IMR-90 (cell line): Measurements from ENCODE around the gene DACH1. TPM values are rescaled to one million over a fixed set of nuclear protein-coding genes. Genes with fewer than 3 reads are reported as not detected.

Experiments used
- ATAC-seq: fragments of 200-7000 bp; cut with Tn5 transposase; 2 replicates; pipeline ENCODE4 v1.9.1; 2020; ENCODE audit warnings: low read depth, mild to moderate bottlenecking, moderate library complexity
- BruUV-seq: library from RNA; stranded (reverse); fragments of 400-500 nt; replicated peaks from 2 replicates; lab custom pipeline; 2021; lab: Mats Ljungman, UMichigan
- CTCF ChIA-PET: fragments of 300-600 bp; formaldehyde crosslinking; extraction: SDS; loops from one replicate; lab custom pipeline; 2021; ENCODE audit warnings: antibody characterized with exemption; lab: Yijun Ruan, JAX
- POLR2A ChIA-PET: fragments of 300-600 bp; sonication (Branson Sonifier 250); formaldehyde crosslinking; loops from one replicate; lab custom pipeline; 2022; ENCODE audit warnings: antibody characterized with exemption; ENCODE audit not compliant: unreplicated experiment; lab: Charles Lee
- DNase-seq: peaks from one replicate; pipeline ENCODE4 v3.0.0; 2013
- H2AFZ ChIP-seq: replicated peaks from 2 replicates; pipeline ENCODE3; 2013; ENCODE audit warnings: low read length, mild to moderate bottlenecking; ENCODE audit not compliant: poor library complexity
- H2AK5ac ChIP-seq: 2 replicates; pipeline ENCODE4 v1.6.1; 2013; ENCODE audit warnings: low read depth, low read length, inconsistent platforms
- H2AK9ac ChIP-seq: replicated peaks from 2 replicates; pipeline ENCODE3; 2013; ENCODE audit warnings: mild to moderate bottlenecking, low read depth, low read length, moderate library complexity; ENCODE audit not compliant: poor library complexity
- H2BK120ac ChIP-seq: 2 replicates; pipeline ENCODE4 v1.6.1; 2013; ENCODE audit warnings: low read depth, low read length, inconsistent platforms
- H2BK15ac ChIP-seq: 3 replicates; pipeline ENCODE4 v1.6.1; 2013; ENCODE audit warnings: low read depth, low read length, inconsistent platforms
- H2BK20ac ChIP-seq: 2 replicates; pipeline ENCODE4 v1.6.1; 2013; ENCODE audit warnings: low read depth, mild to moderate bottlenecking, inconsistent platforms, low read length, moderate library complexity
- H2BK5ac ChIP-seq: 2 replicates; pipeline ENCODE4 v1.6.1; 2013; ENCODE audit warnings: mild to moderate bottlenecking, low read depth, low read length, inconsistent platforms; ENCODE audit not compliant: poor library complexity, severe bottlenecking
- H3K14ac ChIP-seq: replicated peaks from 2 replicates; pipeline ENCODE4 v1.6.1; 2013; ENCODE audit warnings: low read depth, low read length, inconsistent platforms
- H3K18ac ChIP-seq: 2 replicates; pipeline ENCODE4 v1.6.1; 2013; ENCODE audit warnings: low read depth, low read length, control low read depth
- H3K23ac ChIP-seq: 2 replicates; pipeline ENCODE4 v1.6.1; 2013; ENCODE audit warnings: low read depth, low read length, inconsistent platforms
- H3K27ac ChIP-seq: 2 replicates; pipeline ENCODE4 v1.5.1; 2013; ENCODE audit warnings: mild to moderate bottlenecking, control low read depth, low read length; ENCODE audit not compliant: insufficient read depth
- H3K27me3 ChIP-seq: 2 replicates; pipeline ENCODE4 v1.6.1; 2013; ENCODE audit warnings: low read length; ENCODE audit not compliant: control insufficient read depth, insufficient read depth
- H3K36me3 ChIP-seq: 2 replicates; pipeline ENCODE4 v1.6.1; 2013; ENCODE audit warnings: low read length, mixed read lengths; ENCODE audit not compliant: control insufficient read depth, insufficient read depth
- H3K4ac ChIP-seq: 2 replicates; pipeline ENCODE4 v1.6.1; 2013; ENCODE audit warnings: low read depth, low read length, inconsistent platforms
- H3K4me1 ChIP-seq: 2 replicates; pipeline ENCODE4 v1.6.1; 2013; ENCODE audit warnings: low read length, mixed read lengths; ENCODE audit not compliant: control insufficient read depth, insufficient read depth
- H3K4me2 ChIP-seq: 2 replicates; pipeline ENCODE4 v1.6.1; 2013; ENCODE audit warnings: low read depth, mild to moderate bottlenecking, control low read depth, low read length, moderate library complexity
- H3K4me3 ChIP-seq: 2 replicates; pipeline ENCODE4 v1.5.1; 2013; ENCODE audit warnings: low read depth, mild to moderate bottlenecking, control low read depth, low read length, moderate library complexity; ENCODE audit not compliant: insufficient read depth
- H3K56ac ChIP-seq: 2 replicates; pipeline ENCODE4 v1.6.1; 2013; ENCODE audit warnings: low read length, inconsistent platforms; ENCODE audit not compliant: insufficient read depth; ENCODE audit errors: extremely low read depth
- H3K79me1 ChIP-seq, 2 experiments: 2 replicates each; pipeline ENCODE4 v1.6.1; 2013; ENCODE audit warnings: low read length in 2 of 2, inconsistent platforms in 1 of 2, low read depth in 1 of 2
- H3K9ac ChIP-seq: 2 replicates; pipeline ENCODE4 v1.6.1; 2013; ENCODE audit warnings: low read depth, low read length, control low read depth
- H3K9me1 ChIP-seq: 2 replicates; pipeline ENCODE4 v1.6.1; 2013; ENCODE audit warnings: low read length, inconsistent platforms; ENCODE audit not compliant: insufficient read depth
- H3K9me3 ChIP-seq: 2 replicates; pipeline ENCODE4 v1.6.1; 2013; ENCODE audit warnings: low read length; ENCODE audit not compliant: control insufficient read depth, insufficient read depth
- H4K20me1 ChIP-seq: 2 replicates; pipeline ENCODE4 v1.6.1; 2013; ENCODE audit warnings: low read length, inconsistent platforms; ENCODE audit not compliant: insufficient read depth
- H4K5ac ChIP-seq: 2 replicates; pipeline ENCODE4 v1.6.1; 2013; ENCODE audit warnings: mild to moderate bottlenecking, low read depth, low read length, control low read depth
- H4K8ac ChIP-seq, 2 experiments: 2 replicates each; pipeline ENCODE4 v1.6.1; 2013; ENCODE audit warnings: low read depth in 2 of 2, low read length in 2 of 2, control low read depth in 1 of 2, inconsistent platforms in 1 of 2
- H4K91ac ChIP-seq: 2 replicates; pipeline ENCODE4 v1.6.1; 2013; ENCODE audit warnings: low read depth, low read length, inconsistent platforms; ENCODE audit not compliant: insufficient read depth
- BHLHE40 ChIP-seq: fragments of 150-350 bp; IDR thresholded peaks from 2 replicates; pipeline ENCODE4 v1.6.1; 2016; ENCODE audit warnings: mild to moderate bottlenecking, low read depth, low read length
- CEBPB ChIP-seq: IDR thresholded peaks from 2 replicates; pipeline ENCODE4 v1.6.1; 2012; ENCODE audit warnings: low read depth, low read length, improper control_type of control experiment
- CHD1 ChIP-seq: IDR thresholded peaks from 2 replicates; pipeline ENCODE4 v1.6.1; 2012; ENCODE audit warnings: low read depth, low read length, improper control_type of control experiment
- ELK1 ChIP-seq: fragments of 150-350 bp; IDR thresholded peaks from 2 replicates; pipeline ENCODE4 v1.6.1; 2016; ENCODE audit warnings: low read depth, mild to moderate bottlenecking, low read length, moderate library complexity, borderline replicate concordance
- FOS ChIP-seq: fragments of 150-350 bp; IDR thresholded peaks from 2 replicates; pipeline ENCODE4 v1.6.1; 2016; ENCODE audit warnings: low read depth, low read length
- MAFK ChIP-seq: IDR thresholded peaks from 2 replicates; pipeline ENCODE4 v1.6.1; 2012; ENCODE audit warnings: low read depth, low read length, improper control_type of control experiment
- MAZ ChIP-seq: IDR thresholded peaks from 2 replicates; pipeline ENCODE4 v1.6.1; 2012; ENCODE audit warnings: low read depth, mild to moderate bottlenecking, low read length, improper control_type of control experiment, moderate library complexity, borderline replicate concordance
- MXI1 ChIP-seq: IDR thresholded peaks from 2 replicates; pipeline ENCODE4 v1.6.1; 2012; ENCODE audit warnings: low read depth, mild to moderate bottlenecking, low read length, moderate library complexity, borderline replicate concordance
- NFE2L2 ChIP-seq: fragments of 150-350 bp; IDR thresholded peaks from 2 replicates; pipeline ENCODE4 v1.6.1; 2016; ENCODE audit warnings: low read depth, mild to moderate bottlenecking, low read length
- POLR2A ChIP-seq: IDR thresholded peaks from 2 replicates; pipeline ENCODE4 v1.6.1; 2012; ENCODE audit warnings: mild to moderate bottlenecking, low read depth, low read length
- RAD21 ChIP-seq: IDR thresholded peaks from 2 replicates; pipeline ENCODE4 v1.6.1; 2012; ENCODE audit warnings: low read length, improper control_type of control experiment
- RCOR1 ChIP-seq: IDR thresholded peaks from 2 replicates; pipeline ENCODE4 v1.6.1; 2012; ENCODE audit warnings: mild to moderate bottlenecking, low read length, improper control_type of control experiment; ENCODE audit not compliant: insufficient replicate concordance
- SMC3 ChIP-seq: fragments of 150-350 bp; IDR thresholded peaks from 2 replicates; pipeline ENCODE4 v1.6.1; 2016; ENCODE audit warnings: low read depth, mild to moderate bottlenecking, antibody characterized with exemption, low read length, moderate library complexity
- USF2 ChIP-seq: fragments of 150-350 bp; IDR thresholded peaks from 2 replicates; pipeline ENCODE4 v1.6.1; 2017; ENCODE audit warnings: mild to moderate bottlenecking, antibody characterized with exemption, low read length, low read depth
- WGBS, 2 experiments: methylation state at CpG; one replicate each; pipeline versions ENCODE4 v1.1.5 to v1.1.7; 2013; ENCODE audit warnings: missing lambda C conversion rate in 2 of 2; ENCODE audit not compliant: insufficient read length in 1 of 2; ENCODE audit errors: extremely low coverage in 2 of 2; 5-methylcytosine and 5-hydroxymethylcytosine counted together
- dilution Hi-C: fragments of 300-500 bp; cut with HindIII; formaldehyde crosslinking; loops from one replicate; pipeline ENCODE4 v1.14.3; 2018; ENCODE audit warnings: low sequenced_read_pairs; ENCODE audit not compliant: unreplicated experiment
- in situ Hi-C: fragments of 300-500 bp; cut with MboI; formaldehyde crosslinking; loops from 3 replicates; pipeline ENCODE4 v1.14.3; 2019; ENCODE audit warnings: low sequenced_read_pairs, inconsistent platforms, mixed read lengths
- intact Hi-C: fragments of 100-400 bp; cut with micrococcal nuclease; formaldehyde crosslinking; loops from 2 replicates; pipeline ENCODE4 v1.10.0; 2022
- polyA plus RNA-seq, 3 experiments: library from polyadenylated mRNA; depleted of rRNA; stranded (reverse); fragments of >200 nt; gene quantifications; 2 replicates each; pipeline ENCODE4 v1.2.3, GENCODE V29; 2012; ENCODE audit warnings: low replicate concordance in 1 of 3
- total RNA-seq: library from RNA; depleted of rRNA; stranded (reverse); fragments of >200 nt; gene quantifications from 2 replicates; pipeline ENCODE4 v1.2.3, GENCODE V29; 2012

Gene DACH1
- total and polyA plus RNA-seq, 2 of the 4 experiments (the other 2 are of a cell fraction): not detected

GRCh38 chr13:71701741-71702140 lies 165.3 kb downstream of the DACH1 start:
- Histone ChIP-seq H3K9me3 (no peaks in the 10 kb centered on the region), H3K18ac (no peak overlapping the region), H2AK9ac (no peak overlapping the region), H2BK15ac (no peak overlapping the region), H3K14ac (no peak overlapping the region), H3K27me3 (no peaks in the 10 kb centered on the region), H2AFZ (no peak overlapping the region), H3K9ac (no peak overlapping the region), H3K36me3 (no peaks in the 10 kb centered on the region), H3K4me1 (no peaks in the 10 kb centered on the region), H3K56ac (no peak overlapping the region), H2BK20ac (no peak overlapping the region), H3K4me3 (no peak overlapping the region), H3K9me1 (no peaks in the 10 kb centered on the region), H3K4me2 (no peak overlapping the region), H3K79me1 (no peaks in the 10 kb centered on the region), H3K4ac (no peak overlapping the region), H4K8ac (no peak overlapping the region), H3K23ac (no peak overlapping the region), H2AK5ac (no peak overlapping the region), H4K5ac (no peak overlapping the region), H4K91ac (no peak overlapping the region), H2BK5ac (no peak overlapping the region), H2BK120ac (no peak overlapping the region), H4K20me1 (no peaks in the 10 kb centered on the region), H3K27ac (no peak overlapping the region)
- no CpG with 5 or more reads among the region's 4 CpGs for WGBS, 2 experiments
- TF ChIP-seq RCOR1 (no peak), MXI1 (no peak), FOS (no peak), SMC3 (no peak), CHD1 (no peak), POLR2A (no peak), CEBPB (no peak), ELK1 (no peak), RAD21 (no peak), USF2 (no peak), NFE2L2 (no peak), MAZ (no peak), MAFK (no peak), BHLHE40 (no peak)
- dilution Hi-C loops: no loop called here
- BruUV-seq: no TSS peak
- in situ Hi-C loops: no loop called here
- DNase-seq (no peak), ATAC-seq (no peak)
- POLR2A ChIA-PET: no interaction called here
- intact Hi-C loops: loop anchor here (5.0 kb wide), 1 partner anchor 51 kb away; no protein-coding TSS in a partner anchor
- CTCF ChIA-PET: interaction anchor here (1.2 kb wide), 1 partner anchor 177 kb away, joined by 4 read pairs; no protein-coding TSS in a partner anchor
